NCI-H2107 (cell line): ENCODE results near the gene TNF.
A peak's percentile ranks its signal among the peaks of the same experiment; 100 is the strongest.

Experiments
- DNase-seq: peaks from one replicate; lab custom pipeline; 2025; lab: John Stamatoyannopoulos, UW

TNF gene

GRCh38 chr6:31573239-31574105 lies 1.9 kb upstream of the TNF start:
- DNase-seq, result no peak

GRCh38 chr6:31574106-31575061 lies 981 bp upstream of the TNF start:
- DNase-seq, result no peak

- DNase-seq, result no peak
Measured at GRCh38 chr6:31575952-31576685, 754 bp downstream of the TNF start.

- no peak for DNase-seq
Measured at GRCh38 chr6:31576897-31577578, 1.7 kb downstream of the TNF start.

- no peak for DNase-seq
Measured at GRCh38 chr6:31577579-31577966, 2.2 kb downstream of the TNF start.

GRCh38 chr6:31578184-31579118 lies 3.1 kb downstream of the TNF start:
- DNase-seq, result no peak

GRCh38 chr6:31579119-31579505 lies 3.7 kb downstream of the TNF start:
- no peak for DNase-seq

- DNase-seq, result no peak
Measured at GRCh38 chr6:31579546-31580437, 4.4 kb downstream of the TNF start.

GRCh38 chr6:31580438-31580740 lies 5.0 kb downstream of the TNF start:
- no peak for DNase-seq

- DNase-seq, result peak; percentile 11
Measured at GRCh38 chr6:31580807-31581433, 5.6 kb downstream of the TNF start.

GRCh38 chr6:31581434-31582229 lies 6.3 kb downstream of the TNF start:
- no peak for DNase-seq

GRCh38 chr6:31582230-31582643 lies 6.9 kb downstream of the TNF start, which contains the start of gene LTB:
TSS of gene LTB (minus strand) at chr6:31582424. CDS start at chr6:31582417, 7 bp downstream.
- DNase-seq, result no peak

- no peak for DNase-seq
Measured at GRCh38 chr6:31585491-31585890, 10.1 kb downstream of the TNF start.

- DNase-seq, result no peak
Measured at GRCh38 chr6:31586008-31586407, 10.6 kb downstream of the TNF start, which contains the start of gene LST1. TSS of gene LST1 (plus strand) at chr6:31586277. CDS start at chr6:31587300, 1,023 bp downstream.

GRCh38 chr6:31586599-31587281 lies 11.4 kb downstream of the TNF start:
- no peak for DNase-seq

GRCh38 chr6:31587791-31588777 lies 12.7 kb downstream of the TNF start:
- DNase-seq, result no peak
